GM18861 (cell line): ENCODE data around the gene TDP1.
A peak's percentile ranks its signal among the peaks of the same experiment; 100 is the strongest.
"Not testable (repeated sequence)": the region's sequence is repeated elsewhere in the genome, so short reads cannot be mapped to it uniquely, and the experiment has no call there.

Experiments used
- ATAC-seq: cut with Tn5 transposase; IDR thresholded peaks from one replicate; pipeline ENCODE4 v1.9.1; 2021; ENCODE audit not compliant: unreplicated experiment

TDP1 gene

DNA sequence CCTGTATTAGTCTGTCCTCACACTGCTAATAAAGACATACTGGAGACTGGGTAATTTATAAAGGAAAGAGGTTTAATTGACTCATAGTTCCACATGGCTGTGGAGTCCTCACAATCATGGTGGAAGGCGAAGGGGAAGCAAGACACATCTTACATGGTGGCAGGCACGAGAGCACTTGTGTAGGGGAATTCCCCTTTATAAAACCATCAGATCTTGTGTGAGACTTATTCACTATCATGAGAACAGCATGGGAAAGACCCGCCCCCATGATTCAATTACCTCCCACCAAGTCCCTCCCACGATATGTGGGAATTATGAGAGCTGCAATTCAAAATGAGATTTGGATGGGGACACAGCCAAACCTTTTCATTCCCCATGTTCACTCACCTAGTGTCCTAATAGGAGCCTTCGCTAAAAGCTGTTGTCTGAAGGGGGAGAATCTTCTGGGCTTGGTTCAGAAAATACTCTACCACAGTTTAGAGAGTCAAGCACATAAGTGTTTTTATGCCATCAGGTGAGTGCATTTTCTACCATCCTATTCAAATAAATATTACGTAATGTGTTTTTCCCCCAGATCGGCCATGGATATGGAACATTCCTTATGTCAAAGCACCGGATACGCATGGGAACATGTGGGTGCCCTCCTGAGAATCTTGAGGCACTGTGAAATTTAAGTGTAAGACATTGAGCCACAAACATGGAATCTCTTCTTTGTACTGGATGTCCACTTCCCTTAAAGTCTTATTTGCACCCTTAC, 86.9 kb downstream of the TDP1 start:
- no peak for ATAC-seq

GRCh38 chr14:90045616-90046015, 89.9 kb downstream of the TDP1 start:
- no peak for ATAC-seq

GRCh38 chr14:90049390-90049789, 93.7 kb downstream of the TDP1 start:
- no peak for ATAC-seq

- ATAC-seq: no peak
Observed at GRCh38 chr14:90050271-90050670, 94.5 kb downstream of the TDP1 start.

GRCh38 chr14:90053044-90053443, 97.3 kb downstream of the TDP1 start:
- ATAC-seq: no peak

GRCh38 chr14:90054803-90055202, 99.1 kb downstream of the TDP1 start:
- ATAC-seq: no peak

DNA sequence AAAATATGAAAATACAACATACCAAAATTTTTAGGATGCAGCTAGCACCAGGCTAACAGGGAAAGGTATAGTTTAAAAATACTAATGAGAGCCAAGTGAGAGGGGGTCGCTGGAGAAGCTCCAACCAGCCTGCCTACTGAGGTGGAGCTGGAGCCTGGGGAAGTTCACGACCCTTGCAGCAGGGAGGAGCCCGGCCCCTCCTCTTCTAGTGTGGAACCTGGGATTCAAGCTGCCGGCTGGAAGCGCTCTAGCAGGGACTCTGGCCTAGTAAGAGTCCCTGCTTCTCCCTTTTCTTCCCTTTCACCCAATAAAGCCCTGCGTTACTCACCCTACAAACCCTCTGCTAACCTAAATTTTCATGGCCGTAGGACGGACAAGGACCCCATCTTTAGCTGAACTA, 101.1 kb downstream of the TDP1 start:
- no peak for ATAC-seq

DNA sequence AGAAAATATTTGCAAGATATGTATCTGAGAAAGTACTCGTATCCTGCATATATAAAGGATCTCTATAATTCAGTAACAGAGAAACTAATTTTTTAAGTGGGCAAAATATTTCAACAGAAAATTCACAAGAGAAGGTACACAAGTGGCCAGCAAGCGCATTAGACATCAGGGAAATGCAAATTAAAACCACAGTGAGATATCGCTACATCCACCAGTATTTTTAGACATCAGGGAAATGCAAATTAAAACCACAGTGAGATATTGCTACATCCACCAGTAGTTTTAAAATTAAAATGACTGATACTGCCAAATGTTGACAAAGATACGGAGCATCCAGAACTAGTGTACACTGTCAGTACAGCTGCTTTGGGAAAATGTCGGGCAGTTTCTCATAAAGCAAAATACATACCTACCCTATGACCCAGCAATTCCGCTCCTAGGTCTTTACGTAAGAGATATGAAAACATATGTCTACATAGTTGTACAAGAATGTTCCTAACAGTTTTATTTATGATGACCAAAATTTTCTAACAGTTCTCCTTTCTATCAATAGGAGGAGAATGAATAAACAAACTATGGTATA, 103.2 kb downstream of the TDP1 start:
- no peak for ATAC-seq

GRCh38 chr14:90060312-90060964, 104.7 kb downstream of the TDP1 start:
- ATAC-seq: peak; percentile 48

- ATAC-seq: no peak
Observed at GRCh38 chr14:90060965-90061684, 105.4 kb downstream of the TDP1 start.

DNA sequence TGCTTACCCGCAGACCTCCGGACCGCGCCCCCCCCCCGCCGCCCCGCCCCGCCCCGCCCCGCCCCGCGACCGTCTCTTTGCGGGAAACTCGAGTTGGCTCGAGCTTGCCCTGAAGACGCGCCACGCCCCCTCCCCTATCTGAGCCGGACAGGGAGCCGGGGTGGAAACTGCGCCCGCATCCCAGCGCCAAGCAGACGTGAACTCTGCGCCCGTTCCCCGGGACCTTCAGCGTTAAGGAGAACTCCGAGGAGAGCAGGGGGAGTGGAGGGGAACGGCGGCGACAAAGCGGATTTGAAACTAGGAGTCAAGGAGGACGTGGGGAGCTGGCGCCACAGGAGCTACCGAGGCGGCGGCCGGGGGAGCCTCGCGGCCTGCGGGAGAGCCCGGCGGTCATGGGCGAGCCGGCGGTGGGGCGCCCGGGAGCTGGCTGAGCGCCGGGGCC, 106.0 kb downstream of the TDP1 start, which contains the start of gene KCNK13:
KCNK13 (plus strand) TSS at position 310 of the 442 bp plus-strand sequence. CDS start 212 bp downstream, outside the sequence.
- ATAC-seq: no peak

GRCh38 chr14:90062127-90062794, 106.5 kb downstream of the TDP1 start:
- no peak for ATAC-seq

DNA sequence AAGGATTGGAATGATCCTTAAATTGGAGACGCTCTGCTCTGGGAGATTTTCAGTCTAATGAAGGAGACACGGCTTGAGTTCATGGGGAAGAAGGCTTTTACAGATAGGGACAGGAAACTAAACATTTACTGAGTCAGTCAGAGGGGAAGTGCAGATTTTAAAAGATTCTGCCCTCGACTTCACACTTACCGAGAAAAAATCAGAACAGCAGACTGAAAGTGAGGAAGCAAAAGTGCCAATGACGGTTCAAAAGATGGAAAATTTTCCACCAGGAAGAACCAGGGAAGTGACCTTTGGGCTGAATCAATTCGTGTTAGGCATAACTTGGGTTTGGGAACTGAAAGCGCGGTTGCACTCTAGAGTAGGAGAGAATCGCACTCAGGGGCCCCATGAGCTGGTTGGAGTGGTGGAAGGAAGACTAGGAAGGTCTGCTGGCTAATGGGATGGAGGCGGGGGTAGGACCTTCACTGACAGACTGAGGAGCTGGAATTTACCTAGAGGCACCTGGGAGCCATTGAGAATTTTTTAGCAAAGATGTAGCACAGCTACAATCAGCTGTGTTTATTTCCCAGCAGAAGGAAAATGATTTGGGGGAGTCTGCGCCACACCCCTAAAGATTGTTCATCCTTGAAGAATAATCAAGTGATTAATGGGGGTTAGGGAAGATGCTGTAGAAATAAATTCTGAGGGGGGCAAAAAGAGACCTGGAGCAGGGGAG, 107.3 kb downstream of the TDP1 start:
- no peak for ATAC-seq

DNA sequence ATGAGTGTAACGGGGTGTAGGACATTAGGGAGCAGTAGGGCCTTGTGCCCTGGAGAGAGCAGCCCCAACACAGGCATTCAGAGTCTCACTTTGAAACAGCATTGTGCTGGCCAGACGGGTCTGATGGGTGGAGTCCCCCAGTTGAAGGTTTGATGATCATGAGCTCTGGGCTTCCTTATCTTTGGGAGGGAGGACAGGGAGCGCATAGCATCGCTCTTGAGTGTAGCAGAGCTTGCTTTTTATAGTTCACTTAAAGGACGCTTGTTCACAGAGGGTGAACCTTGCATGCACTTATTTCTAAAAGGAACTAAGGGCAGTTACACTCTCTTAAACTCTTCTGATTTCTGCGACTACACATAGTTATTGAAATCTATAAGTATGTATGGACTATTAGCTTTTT, 116.6 kb downstream of the TDP1 start:
- no peak for ATAC-seq

GRCh38 chr14:90079576-90079975, 123.8 kb downstream of the TDP1 start:
- no peak for ATAC-seq

- ATAC-seq: no peak
Observed at GRCh38 chr14:90087433-90087832, 131.7 kb downstream of the TDP1 start.

GRCh38 chr14:90088176-90088575, 132.4 kb downstream of the TDP1 start:
- no peak for ATAC-seq

DNA sequence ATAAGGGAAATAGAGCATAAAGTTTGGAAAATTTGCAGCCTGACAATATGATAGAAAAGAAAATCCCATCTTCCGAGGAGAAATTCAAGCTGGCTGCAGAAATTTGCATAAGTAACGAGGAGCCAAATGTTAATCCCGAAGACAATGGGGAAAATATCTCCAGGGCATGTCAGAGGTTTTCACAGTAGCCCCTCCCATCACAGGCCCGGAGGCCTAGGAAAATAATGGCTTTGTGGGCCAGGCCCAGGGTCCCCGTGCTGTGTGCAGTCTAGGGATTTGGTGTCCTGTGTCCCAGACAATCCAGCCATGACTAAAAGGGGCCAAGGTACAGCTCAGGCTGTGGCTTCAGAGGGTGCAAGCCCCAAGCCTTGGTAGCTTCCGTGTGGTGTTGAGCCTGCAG, 133.8 kb downstream of the TDP1 start:
- not testable (repeated sequence) for ATAC-seq

- ATAC-seq: no peak
Observed at GRCh38 chr14:90091393-90091792, 135.7 kb downstream of the TDP1 start.

GRCh38 chr14:90093942-90094595, 138.3 kb downstream of the TDP1 start:
- ATAC-seq: no peak
